ENCODE data around the gene SH3D19. TPM values are rescaled to one million over a fixed set of nuclear protein-coding genes. Genes with fewer than 3 reads are reported as not detected.
"Not testable (repeated sequence)": the region's sequence is repeated elsewhere in the genome, so short reads cannot be mapped to it uniquely, and the experiment has no call there.

The SH3D19 gene
- total and polyA plus RNA-seq, 9 donors, result 23.5 to 41.7 (median 27.9) TPM

- Histone ChIP-seq H3K9me3 (replicated peaks; ENCODE audit: control insufficient read depth, low read depth, low read length) (no peaks in the 10 kb centered on the region), H3K4me3 (ENCODE audit: low read length) (no peak overlapping the region), H3K4me1 (ENCODE audit: control insufficient read depth, insufficient read depth, low read length) (peaks cover 10% of the 10 kb centered on the region), H3K27ac (ENCODE audit: low read length) (no peak overlapping the region), H3K36me3 (ENCODE audit: control insufficient read depth, insufficient read depth, low read length) (no peaks in the 10 kb centered on the region), H3K27me3 (ENCODE audit: control insufficient read depth, insufficient read depth, low read length) (peaks cover 9% of the 10 kb centered on the region)
- no CpG with 5 or more reads among the region's 1 CpG for WGBS (ENCODE audit: insufficient coverage)
- no peak for DNase-seq
Measured at GRCh38 chr4:151323667-151324066, 1.7 kb downstream of the SH3D19 start.

- H3K27me3 ChIP-seq (ENCODE audit: control insufficient read depth, insufficient read depth, low read length), result peaks cover 9% of the 10 kb centered on the region
- peaks cover 10% of the 10 kb centered on the region for H3K4me1 ChIP-seq (ENCODE audit: control insufficient read depth, insufficient read depth, low read length)
- no peaks in the 10 kb centered on the region for H3K36me3 ChIP-seq (ENCODE audit: control insufficient read depth, insufficient read depth, low read length)
- H3K9me3 ChIP-seq (replicated peaks; ENCODE audit: control insufficient read depth, low read depth, low read length), result no peaks in the 10 kb centered on the region
- DNase-seq, result no peak
- H3K4me3 ChIP-seq (ENCODE audit: low read length), result no peak overlapping the region
- H3K27ac ChIP-seq (ENCODE audit: low read length), result no peak overlapping the region
Measured at GRCh38 chr4:151322570-151322969, 2.8 kb downstream of the SH3D19 start.

GRCh38 chr4:151322161-151322560, 3.2 kb downstream of the SH3D19 start:
- H3K27ac ChIP-seq (ENCODE audit: low read length); H3K4me3 ChIP-seq (ENCODE audit: low read length); H3K9me3 ChIP-seq (replicated peaks; ENCODE audit: control insufficient read depth, low read depth, low read length); H3K27me3 ChIP-seq (ENCODE audit: control insufficient read depth, insufficient read depth, low read length); H3K36me3 ChIP-seq (ENCODE audit: control insufficient read depth, insufficient read depth, low read length); H3K4me1 ChIP-seq (ENCODE audit: control insufficient read depth, insufficient read depth, low read length); DNase-seq: not testable (repeated sequence)
- no CpG with 5 or more reads among the region's 4 CpGs for WGBS (ENCODE audit: insufficient coverage)

- Histone ChIP-seq H3K36me3 (ENCODE audit: control insufficient read depth, insufficient read depth, low read length) (no peaks in the 10 kb centered on the region), H3K27ac (ENCODE audit: low read length) (no peak overlapping the region), H3K4me1 (ENCODE audit: control insufficient read depth, insufficient read depth, low read length) (peaks cover 10% of the 10 kb centered on the region), H3K9me3 (replicated peaks; ENCODE audit: control insufficient read depth, low read depth, low read length) (no peaks in the 10 kb centered on the region), H3K27me3 (ENCODE audit: control insufficient read depth, insufficient read depth, low read length) (peaks cover 9% of the 10 kb centered on the region), H3K4me3 (ENCODE audit: low read length) (no peak overlapping the region)
- WGBS (ENCODE audit: insufficient coverage), result no CpG with 5 or more reads among the region's 1 CpG
- no peak for DNase-seq
Measured at GRCh38 chr4:151321586-151321985, 3.8 kb downstream of the SH3D19 start.

- no peak overlapping the region for H3K4me3 ChIP-seq (ENCODE audit: low read length)
- H3K27ac ChIP-seq (ENCODE audit: low read length), result no peak overlapping the region
- H3K9me3 ChIP-seq (replicated peaks; ENCODE audit: control insufficient read depth, low read depth, low read length), result no peaks in the 10 kb centered on the region
- H3K27me3 ChIP-seq (ENCODE audit: control insufficient read depth, insufficient read depth, low read length), result no peaks in the 10 kb centered on the region
- H3K4me1 ChIP-seq (ENCODE audit: control insufficient read depth, insufficient read depth, low read length), result peaks cover 2% of the 10 kb centered on the region
- no peak for DNase-seq
- no CpG with 5 or more reads among the region's 1 CpG for WGBS (ENCODE audit: insufficient coverage)
- no peaks in the 10 kb centered on the region for H3K36me3 ChIP-seq (ENCODE audit: control insufficient read depth, insufficient read depth, low read length)
Measured at GRCh38 chr4:151319490-151319889, 5.9 kb downstream of the SH3D19 start.

- H3K9me3 ChIP-seq (replicated peaks; ENCODE audit: control insufficient read depth, low read depth, low read length), result no peaks in the 10 kb centered on the region
- H3K36me3 ChIP-seq (ENCODE audit: control insufficient read depth, insufficient read depth, low read length), result no peaks in the 10 kb centered on the region
- no peaks in the 10 kb centered on the region for H3K27me3 ChIP-seq (ENCODE audit: control insufficient read depth, insufficient read depth, low read length)
- no peak for DNase-seq
- no CpG with 5 or more reads among the region's 1 CpG for WGBS (ENCODE audit: insufficient coverage)
- H3K4me1 ChIP-seq (ENCODE audit: control insufficient read depth, insufficient read depth, low read length), result no peaks in the 10 kb centered on the region
- no peak overlapping the region for H3K4me3 ChIP-seq (ENCODE audit: low read length)
- no peak overlapping the region for H3K27ac ChIP-seq (ENCODE audit: low read length)
Measured at GRCh38 chr4:151318307-151319006, 6.9 kb downstream of the SH3D19 start.

- no peak overlapping the region for H3K27ac ChIP-seq (ENCODE audit: low read length)
- no peaks in the 10 kb centered on the region for H3K36me3 ChIP-seq (ENCODE audit: control insufficient read depth, insufficient read depth, low read length)
- no peaks in the 10 kb centered on the region for H3K27me3 ChIP-seq (ENCODE audit: control insufficient read depth, insufficient read depth, low read length)
- no peak overlapping the region for H3K4me3 ChIP-seq (ENCODE audit: low read length)
- no peak for DNase-seq
- H3K4me1 ChIP-seq (ENCODE audit: control insufficient read depth, insufficient read depth, low read length), result no peaks in the 10 kb centered on the region
- H3K9me3 ChIP-seq (replicated peaks; ENCODE audit: control insufficient read depth, low read depth, low read length), result no peaks in the 10 kb centered on the region
- 40% methylated on average over 1 of the region's 2 CpGs for WGBS (ENCODE audit: insufficient coverage)
Measured at GRCh38 chr4:151316645-151317044, 8.8 kb downstream of the SH3D19 start.

- no peak for DNase-seq
- H3K4me3 ChIP-seq (ENCODE audit: low read length), result no peak overlapping the region
- H3K36me3 ChIP-seq (ENCODE audit: control insufficient read depth, insufficient read depth, low read length), result no peaks in the 10 kb centered on the region
- no CpG with 5 or more reads among the region's 2 CpGs for WGBS (ENCODE audit: insufficient coverage)
- H3K4me1 ChIP-seq (ENCODE audit: control insufficient read depth, insufficient read depth, low read length), result no peaks in the 10 kb centered on the region
- no peaks in the 10 kb centered on the region for H3K27me3 ChIP-seq (ENCODE audit: control insufficient read depth, insufficient read depth, low read length)
- H3K27ac ChIP-seq (ENCODE audit: low read length), result no peak overlapping the region
- H3K9me3 ChIP-seq (replicated peaks; ENCODE audit: control insufficient read depth, low read depth, low read length), result no peaks in the 10 kb centered on the region
Measured at GRCh38 chr4:151315212-151315886, 10.1 kb downstream of the SH3D19 start.

GRCh38 chr4:151314479-151314878, 10.9 kb downstream of the SH3D19 start:
- DNase-seq, result no peak
- Histone ChIP-seq H3K27ac (ENCODE audit: low read length) (no peak overlapping the region), H3K9me3 (replicated peaks; ENCODE audit: control insufficient read depth, low read depth, low read length) (no peaks in the 10 kb centered on the region), H3K4me3 (ENCODE audit: low read length) (no peak overlapping the region), H3K36me3 (ENCODE audit: control insufficient read depth, insufficient read depth, low read length) (no peaks in the 10 kb centered on the region), H3K27me3 (ENCODE audit: control insufficient read depth, insufficient read depth, low read length) (no peaks in the 10 kb centered on the region), H3K4me1 (ENCODE audit: control insufficient read depth, insufficient read depth, low read length) (no peaks in the 10 kb centered on the region)
- WGBS (ENCODE audit: insufficient coverage), result no CpG with 5 or more reads among the region's 1 CpG

- Histone ChIP-seq H3K27ac (ENCODE audit: low read length) (no peak overlapping the region), H3K36me3 (ENCODE audit: control insufficient read depth, insufficient read depth, low read length) (no peaks in the 10 kb centered on the region), H3K4me1 (ENCODE audit: control insufficient read depth, insufficient read depth, low read length) (no peaks in the 10 kb centered on the region), H3K9me3 (replicated peaks; ENCODE audit: control insufficient read depth, low read depth, low read length) (no peaks in the 10 kb centered on the region), H3K4me3 (ENCODE audit: low read length) (no peak overlapping the region), H3K27me3 (ENCODE audit: control insufficient read depth, insufficient read depth, low read length) (no peaks in the 10 kb centered on the region)
- no peak for DNase-seq
- WGBS (ENCODE audit: insufficient coverage), result 100% methylated on average over 1 of the region's 1 CpG
Measured at GRCh38 chr4:151314010-151314355, 11.4 kb downstream of the SH3D19 start.
